ENCODE results near the gene GFER. TPM values are rescaled to one million over a fixed set of nuclear protein-coding genes. Genes with fewer than 3 reads are reported as not detected.

The GFER gene
- total and polyA plus RNA-seq, 9 of the 15 experiments (the other 6 are each of a cell fraction or from before 2014, with no cell fraction given) = 4.3 to 53.7 (median 19.8) TPM

GRCh38 chr16:2009164-2009711 lies 25.2 kb downstream of the GFER start (continued):
- TF ChIP-seq REST (IDR thresholded peaks at IDR 0.05; ENCODE audit: borderline replicate concordance) (no peak), REST (CRISPR knock-in tag; IDR thresholded peaks at IDR 0.05; ENCODE audit: low read depth) (peak; percentile 44; the same call in 1 of the 2 replicates), ZNF583 (CRISPR knock-in tag; IDR thresholded peaks at IDR 0.05) (no peak), GTF2A2 (tag; IDR thresholded peaks at IDR 0.05) (no peak), SIN3B (IDR thresholded peaks at IDR 0.05; ENCODE audit: low read depth) (no peak), NFXL1 (CRISPR knock-in tag; IDR thresholded peaks at IDR 0.05) (no peak), ARID2 (IDR thresholded peaks at IDR 0.05) (no peak), CEBPZ (IDR thresholded peaks at IDR 0.05; ENCODE audit: borderline replicate concordance, low read depth, low read length) (no peak), XRCC4 (IDR thresholded peaks at IDR 0.05; ENCODE audit: extremely low read depth, insufficient read depth, insufficient read length) (no peak), ATF6 (CRISPR knock-in tag; IDR thresholded peaks at IDR 0.05) (no peak), SMARCB1 (IDR thresholded peaks at IDR 0.05; ENCODE audit: insufficient read length, low read depth) (no peak), ZNF785 (CRISPR knock-in tag; IDR thresholded peaks at IDR 0.05) (no peak), ZNF740 (CRISPR knock-in tag; IDR thresholded peaks at IDR 0.05) (no peak), ZNF740 (tag; IDR thresholded peaks at IDR 0.05) (no peak)
